Motor neuron (in vitro differentiated cells): ENCODE results near the gene ASCL2. TPM values are rescaled to one million over a fixed set of nuclear protein-coding genes. Genes with fewer than 3 reads are reported as not detected.
A peak's percentile ranks its signal among the peaks of the same experiment; 100 is the strongest.

Experiments
- ATAC-seq, 8 experiments: fragments of 200-7000 bp; cut with Tn5 transposase; replicated peaks in 6 of 8; 2 replicates each; pipeline ENCODE4 v1.8.0; 2021; ENCODE audit warnings: mild to moderate bottlenecking in 8 of 8, moderate library complexity in 8 of 8
- H3K27ac ChIP-seq, 2 donors: fragments of 250-450 bp; sonication (Bioruptor Pico); 2 replicates each; pipeline ENCODE4 v1.9.0; 2021; ENCODE audit warnings: antibody characterized with exemption in 2 of 2, mild to moderate bottlenecking in 2 of 2, moderate library complexity in 1 of 2
- H3K4me1 ChIP-seq, 2 donors: fragments of 250-450 bp; sonication (Bioruptor Pico); replicated peaks in 1 of 2; 2 replicates each; pipeline ENCODE4 v1.6.1; 2021; ENCODE audit warnings: antibody characterized with exemption in 2 of 2, mild to moderate bottlenecking in 2 of 2, moderate library complexity in 1 of 2
- H3K4me3 ChIP-seq, 5 donors: fragments of 250-450 bp; sonication (Bioruptor Pico); 2 replicates each; pipeline ENCODE4 v1.9.0; 2021; ENCODE audit warnings: antibody characterized with exemption in 5 of 5, mild to moderate bottlenecking in 5 of 5, moderate library complexity in 4 of 5
- WGBS, 10 experiments: fragments of 450-650 bp; shearing (Covaris generic); methylation state at CpG; one replicate each; pipeline ENCODE4 v1.0.0; 2022; 5-methylcytosine and 5-hydroxymethylcytosine counted together
- in situ Hi-C, 9 experiments: fragments of 400-800 bp; cut with MboI; loops; one replicate each; pipeline ENCODE4 v1.15.0; 2021; ENCODE audit warnings: low sequenced_read_pairs in 9 of 9, low pct_unique_long_range_greater_than_20kb in 2 of 9; ENCODE audit not compliant: unreplicated experiment in 9 of 9
- total RNA-seq, 8 experiments: library from RNA; unstranded; fragments of 300-600 nt; gene quantifications; 2 replicates each; pipeline versions ENCODE4 v1.2.3 to v1.2.4, GENCODE V29; 2022

Gene ASCL2
- under 1 TPM in 5 of 8 experiments, not detected in 3; 0.11 to 0.76 (median 0.45) TPM for total RNA-seq

DNA sequence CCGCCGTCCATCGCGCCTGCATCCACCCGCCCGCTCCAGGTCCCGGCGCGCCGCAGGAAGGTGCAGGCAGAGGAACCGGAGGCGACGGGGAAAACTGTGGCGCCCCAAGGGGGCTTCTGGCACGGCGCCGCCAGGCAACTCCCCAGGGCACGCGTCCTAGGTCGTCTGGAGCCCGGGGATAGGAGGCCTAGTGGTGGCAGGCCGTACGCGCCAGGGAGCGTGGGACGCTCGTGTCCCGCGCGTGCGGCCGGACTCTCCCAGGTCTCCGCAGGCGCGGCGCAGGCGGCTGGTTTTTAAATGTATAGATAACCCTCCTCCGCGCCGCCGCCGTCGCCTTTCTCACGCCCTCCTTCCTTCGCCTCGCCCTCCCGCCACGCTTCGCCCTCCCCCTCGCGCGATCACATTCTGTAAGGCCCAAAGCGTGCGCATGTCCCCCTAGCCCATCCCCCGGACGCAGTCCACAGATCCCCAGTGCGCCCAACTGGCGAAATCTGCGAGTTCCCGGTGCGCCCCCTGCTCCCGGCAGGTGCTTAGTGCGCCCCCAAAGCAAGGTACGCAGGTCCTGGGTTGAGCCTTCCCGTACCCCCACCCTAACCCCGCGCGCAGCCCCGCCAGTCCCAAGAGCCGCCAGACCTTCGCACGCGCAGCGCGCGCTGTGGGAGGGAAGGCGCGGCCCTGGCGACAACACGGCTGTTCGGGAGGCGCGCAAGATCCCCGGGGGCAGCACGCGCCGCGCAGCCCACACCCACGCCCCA, at the start of gene ASCL2:
TSS of gene ASCL2 (minus strand) at position 267 of the 755 bp plus-strand sequence. CDS start at position 11, 256 bp downstream.
- 0 to 10% (median 1%) methylated on average over 3 to 33 of the region's 89 CpGs; no CpG with 5 or more reads in 6 of the 10 experiments for WGBS, 10 experiments
- Histone ChIP-seq H3K4me3 (peak within 1 kb of the TSS; percentile 10 to 41 (median 22)), H3K27ac (peak within 1 kb of the TSS in 1 of 2 donors; percentile 64), H3K4me1 (no peaks in the 10 kb centered on the region)
- in situ Hi-C loops, result no loop called here
- peak in 5 of 8 experiments; percentile 14 to 64 (median 58) for ATAC-seq

- no peak for ATAC-seq
- WGBS, 10 experiments, result 73 to 100% (median 86%) methylated on average over 1 to 5 of the region's 10 CpGs; no CpG with 5 or more reads in 2 of the 10 experiments
- no peak overlapping the region for H3K27ac ChIP-seq
- in situ Hi-C loops, result loop anchor here in 1 of 9 experiments (25.0 kb wide), 1 partner anchor 92 kb away; the partner anchor contains the start of gene TSSC4
- no peak overlapping the region for H3K4me3 ChIP-seq
- H3K4me1 ChIP-seq, result peaks cover 0 to 3% of the 10 kb centered on the region in 2 donors
Measured at GRCh38 chr11:2319791-2320472, 49.5 kb upstream of the ASCL2 start.

DNA sequence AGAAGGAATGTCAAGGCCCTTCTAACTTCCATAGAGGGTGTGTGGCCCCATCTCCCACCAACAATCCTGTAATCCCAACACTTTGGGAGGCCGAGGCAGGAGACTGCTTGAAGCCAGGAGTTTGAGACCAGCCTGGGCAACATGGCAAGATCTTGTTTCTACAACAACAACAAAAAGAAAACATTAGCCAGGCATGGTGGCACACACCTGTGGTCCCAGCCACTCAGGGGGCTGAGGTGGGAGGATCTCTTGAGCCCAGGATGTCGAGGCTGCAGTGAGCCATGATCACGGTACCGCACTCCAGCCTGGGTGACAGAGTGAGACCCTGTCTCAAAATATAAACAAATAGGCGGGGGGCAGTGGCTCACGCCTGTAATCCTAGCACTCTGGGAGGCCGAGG, 48.3 kb upstream of the ASCL2 start:
- Histone ChIP-seq H3K4me3 (no peak overlapping the region), H3K27ac (no peak overlapping the region), H3K4me1 (peaks cover 0 to 9% of the 10 kb centered on the region in 2 donors)
- in situ Hi-C loops, result loop anchor here in 1 of 9 experiments (25.0 kb wide), 1 partner anchor 94 kb away; the partner anchor contains the start of gene TSSC4
- no peak for ATAC-seq
- 50 to 96% (median 78%) methylated on average over 1 to 5 of the region's 7 CpGs; no CpG with 5 or more reads in 4 of the 10 experiments for WGBS, 10 experiments

GRCh38 chr11:2318123-2318522, 47.7 kb upstream of the ASCL2 start:
- H3K27ac ChIP-seq, result no peak overlapping the region
- no peak for ATAC-seq
- 62 to 100% (median 88%) methylated on average over 1 to 4 of the region's 4 CpGs; no CpG with 5 or more reads in 5 of the 10 experiments for WGBS, 10 experiments
- in situ Hi-C loops, result loop anchor here in 1 of 9 experiments (25.0 kb wide), 1 partner anchor 94 kb away; the partner anchor contains the start of gene TSSC4
- H3K4me1 ChIP-seq, result peaks cover 0 to 9% of the 10 kb centered on the region in 2 donors
- H3K4me3 ChIP-seq, result no peak overlapping the region

- Histone ChIP-seq H3K27ac (no peak overlapping the region), H3K4me3 (no peak overlapping the region), H3K4me1 (peaks cover 0 to 9% of the 10 kb centered on the region in 2 donors)
- ATAC-seq, result no peak
- WGBS, 10 experiments, result 20 to 87% (median 53%) methylated on average over 2 to 5 of the region's 17 CpGs; no CpG with 5 or more reads in 6 of the 10 experiments
- in situ Hi-C loops, result loop anchor here in 1 of 9 experiments (25.0 kb wide), 1 partner anchor 95 kb away; the partner anchor contains the start of gene TSSC4
Measured at GRCh38 chr11:2317354-2318050, 47.1 kb upstream of the ASCL2 start.

- Histone ChIP-seq H3K4me3 (no peak overlapping the region), H3K4me1 (peaks cover 0 to 9% of the 10 kb centered on the region in 2 donors), H3K27ac (no peak overlapping the region)
- WGBS, 10 experiments, result 40 to 50% (median 47%) methylated on average over 1 to 3 of the region's 3 CpGs; no CpG with 5 or more reads in 7 of the 10 experiments
- in situ Hi-C loops, result loop anchor here in 1 of 9 experiments (25.0 kb wide), 1 partner anchor 95 kb away; the partner anchor contains the start of gene TSSC4
- no peak for ATAC-seq
Measured at GRCh38 chr11:2316963-2317244, 46.5 kb upstream of the ASCL2 start.

DNA sequence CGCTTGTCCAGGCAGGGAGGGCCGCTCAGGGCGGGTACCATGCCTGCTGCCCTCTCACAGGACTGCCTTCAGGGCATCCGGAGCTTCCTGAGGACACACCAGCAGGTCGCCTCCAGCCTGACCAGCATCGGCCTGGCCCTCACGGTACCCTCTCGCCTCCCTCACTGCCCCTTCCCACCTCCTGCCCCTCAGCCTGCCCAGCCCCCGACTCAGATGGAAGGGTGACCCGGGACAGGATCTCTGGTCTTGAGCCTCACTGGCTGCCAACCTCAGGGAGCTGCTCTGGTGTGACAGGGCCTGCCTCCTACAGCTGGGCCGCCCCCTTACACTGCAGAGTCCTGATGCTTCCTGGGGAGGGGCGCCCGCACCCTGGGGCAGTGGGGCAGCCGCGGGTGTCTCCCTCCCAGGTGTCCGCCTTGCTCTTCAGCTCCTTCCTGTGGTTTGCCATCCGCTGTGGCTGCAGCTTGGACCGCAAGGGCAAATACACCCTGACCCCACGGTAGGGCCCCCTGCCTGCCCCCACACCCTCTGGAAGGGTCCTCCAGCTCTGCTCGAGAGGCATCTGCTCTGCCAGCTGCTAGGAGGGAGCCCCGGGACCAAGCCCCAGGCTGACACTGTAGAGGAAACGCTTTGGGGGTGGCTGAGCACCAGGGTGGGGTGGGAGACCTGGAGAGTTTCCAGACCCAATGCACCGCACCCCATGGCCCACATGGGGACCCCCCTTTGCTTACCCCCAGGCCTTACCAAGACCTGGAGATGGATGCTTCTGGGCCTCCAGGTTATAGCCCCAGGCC, 46.0 kb upstream of the ASCL2 start:
- in situ Hi-C loops, result loop anchor here in 1 of 9 experiments (25.0 kb wide), 1 partner anchor 96 kb away; the partner anchor contains the start of gene TSSC4
- Histone ChIP-seq H3K27ac (no peak overlapping the region), H3K4me1 (peaks cover 0 to 9% of the 10 kb centered on the region in 2 donors), H3K4me3 (no peak overlapping the region)
- ATAC-seq, result no peak
- 70 to 100% (median 83%) methylated on average over 1 to 2 of the region's 23 CpGs; no CpG with 5 or more reads in 7 of the 10 experiments for whole genome bisulfite sequencing, 10 experiments

- WGBS, 10 experiments, result 66 to 100% methylated on average over 1 to 4 of the region's 25 CpGs; no CpG with 5 or more reads in 8 of the 10 experiments
- ATAC-seq, result peak in 4 of 8 experiments; percentile 24 to 50 (median 33)
- H3K4me3 ChIP-seq, result no peak overlapping the region
- in situ Hi-C loops, result loop anchor here in 1 of 9 experiments (25.0 kb wide), 1 partner anchor 97 kb away; the partner anchor contains the start of gene TSSC4
- peaks cover 0 to 9% of the 10 kb centered on the region in 2 donors for H3K4me1 ChIP-seq
- H3K27ac ChIP-seq, result no peak overlapping the region
Measured at GRCh38 chr11:2315395-2316168, 45.2 kb upstream of the ASCL2 start.

DNA sequence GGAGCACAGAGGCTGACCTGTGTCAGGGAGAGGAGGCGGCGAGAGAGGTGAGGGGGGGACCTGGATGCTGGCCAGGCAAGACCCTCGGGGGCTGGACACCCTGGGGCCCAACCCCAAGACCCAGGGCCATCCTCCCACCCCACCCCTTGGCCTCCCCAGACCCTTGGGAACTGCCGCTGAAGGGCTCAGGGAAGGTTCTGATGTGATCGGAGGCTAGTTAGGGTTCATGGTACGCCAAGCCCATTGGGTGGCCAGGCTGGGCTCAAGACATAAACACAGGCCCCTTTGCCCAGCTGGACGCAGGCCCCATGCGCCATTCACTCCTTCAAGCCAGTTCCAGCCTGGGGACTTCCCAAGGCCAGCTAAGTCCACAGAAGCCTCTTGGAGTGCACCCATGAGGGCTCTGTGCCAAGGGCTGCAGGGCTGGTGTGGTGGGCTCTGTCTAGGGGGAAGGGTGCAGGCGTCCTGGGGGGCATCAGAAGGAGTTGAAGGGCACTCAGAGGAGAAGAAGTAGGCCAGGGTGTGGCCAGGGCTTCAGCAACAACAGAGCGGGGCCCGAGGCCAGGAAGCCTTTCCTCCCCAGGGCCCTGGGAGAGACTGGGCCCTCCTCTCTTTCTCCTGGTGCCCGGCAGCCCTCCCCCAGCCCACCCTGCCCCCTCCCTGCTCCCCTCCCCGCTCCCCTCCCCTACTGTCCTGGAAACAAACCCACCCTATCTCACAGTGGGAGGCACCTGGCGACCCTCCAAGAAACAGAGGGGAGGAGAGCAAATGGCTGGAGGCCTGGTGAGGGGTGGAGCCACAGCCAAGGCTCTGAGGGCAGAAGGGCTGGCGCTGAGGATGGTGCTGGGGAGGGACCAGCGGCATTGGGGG, 44.4 kb upstream of the ASCL2 start:
- ATAC-seq, result peak; percentile 7 to 88 (median 67)
- Histone ChIP-seq H3K4me3 (no peak overlapping the region), H3K27ac (no peak overlapping the region), H3K4me1 (peaks cover 0 to 9% of the 10 kb centered on the region in 2 donors)
- in situ Hi-C loops, result loop anchor here in 1 of 9 experiments (25.0 kb wide), 1 partner anchor 98 kb away; the partner anchor contains the start of gene TSSC4
- 80 to 100% methylated on average over 1 to 2 of the region's 16 CpGs; no CpG with 5 or more reads in 8 of the 10 experiments for WGBS, 10 experiments

DNA sequence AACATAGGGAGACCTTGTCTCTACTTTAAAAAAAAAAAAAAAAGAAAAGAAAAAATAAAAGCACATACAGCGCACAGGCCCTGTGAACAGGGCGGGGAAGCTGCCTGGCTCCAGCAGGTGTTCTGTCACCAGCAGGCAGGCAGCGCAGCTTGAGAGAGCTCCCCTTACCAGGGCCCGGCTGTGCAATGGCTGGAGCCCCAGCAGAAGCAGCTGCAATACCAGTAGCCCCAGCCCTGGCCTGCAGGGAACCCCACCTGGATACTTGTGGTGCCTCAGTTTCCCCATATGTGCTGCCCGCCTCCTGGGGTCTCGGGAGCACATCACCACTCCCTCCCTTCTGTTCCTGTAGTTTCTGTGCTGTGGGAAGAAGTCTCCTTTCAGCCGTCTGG, 43.7 kb upstream of the ASCL2 start:
- in situ Hi-C loops, result loop anchor here in 1 of 9 experiments (25.0 kb wide), 1 partner anchor 98 kb away; the partner anchor contains the start of gene TSSC4
- no peak for ATAC-seq

More for the DNA sequence above, 43.7 kb upstream of the ASCL2 start:
- 60 to 100% (median 100%) methylated on average over 1 to 6 of the region's 7 CpGs; no CpG with 5 or more reads in 4 of the 10 experiments for WGBS, 10 experiments
- Histone ChIP-seq H3K4me3 (no peak overlapping the region), H3K4me1 (peaks cover 0 to 9% of the 10 kb centered on the region in 2 donors), H3K27ac (no peak overlapping the region)
